ENCODE measurements around the gene SULF2. TPM values are rescaled to one million over a fixed set of nuclear protein-coding genes. Genes with fewer than 3 reads are reported as not detected.

Gene SULF2
- total RNA-seq, 3 donors from 2014 or later = 36.3 to 62.5 (median 58.0) TPM

- Histone ChIP-seq H3K4me3 (no peak overlapping the region), H3K27me3 (no peaks in the 10 kb centered on the region), H3K9me3 (no peaks in the 10 kb centered on the region), H3K27ac (no peak overlapping the region), H3K4me1 (no peaks in the 10 kb centered on the region), H3K36me3 (no peaks in the 10 kb centered on the region)
- TF ChIP-seq CTCF (IDR thresholded peaks at IDR 0.05) = no peak
- TF ChIP-seq POLR2A (IDR thresholded peaks at IDR 0.05) = no peak
- no peak for TF ChIP-seq POLR2AphosphoS5 (IDR thresholded peaks at IDR 0.05)
- intact Hi-C loops (cut with DNase I; ENCODE audit: low total_unique reads) = no loop called here
- DNase-seq (ENCODE audit: low spot score in 2 of 2) = no peak
These were observed 109.8 kb downstream of the SULF2 start for GRCh38 chr20:47675190-47676142.

GRCh38 chr20:47674686-47675085 lies 110.6 kb downstream of the SULF2 start:
- intact Hi-C loops (cut with DNase I; ENCODE audit: low total_unique reads) = no loop called here
- H3K27ac ChIP-seq = no peak overlapping the region
- no peak overlapping the region for H3K4me3 ChIP-seq
- no peaks in the 10 kb centered on the region for H3K4me1 ChIP-seq
- no peaks in the 10 kb centered on the region for H3K36me3 ChIP-seq
- TF ChIP-seq POLR2A (IDR thresholded peaks at IDR 0.05) (no peak), POLR2AphosphoS5 (IDR thresholded peaks at IDR 0.05) (no peak), CTCF (IDR thresholded peaks at IDR 0.05) (no peak)
- H3K27me3 ChIP-seq = no peaks in the 10 kb centered on the region
- H3K9me3 ChIP-seq = no peaks in the 10 kb centered on the region
- no peak for DNase-seq (ENCODE audit: low spot score in 2 of 2)

GRCh38 chr20:47674145-47674544 lies 111.1 kb downstream of the SULF2 start:
- intact Hi-C loops (cut with DNase I; ENCODE audit: low total_unique reads) = no loop called here
- Histone ChIP-seq H3K4me1 (no peaks in the 10 kb centered on the region), H3K36me3 (no peaks in the 10 kb centered on the region), H3K9me3 (no peaks in the 10 kb centered on the region), H3K27me3 (no peaks in the 10 kb centered on the region), H3K4me3 (no peak overlapping the region), H3K27ac (no peak overlapping the region)
- no peak for DNase-seq (ENCODE audit: low spot score in 2 of 2)
- TF ChIP-seq POLR2AphosphoS5 (IDR thresholded peaks at IDR 0.05) = no peak
- no peak for TF ChIP-seq POLR2A (IDR thresholded peaks at IDR 0.05)
- no peak for TF ChIP-seq CTCF (IDR thresholded peaks at IDR 0.05)

GRCh38 chr20:47673671-47673955 lies 111.7 kb downstream of the SULF2 start:
- intact Hi-C loops (cut with DNase I; ENCODE audit: low total_unique reads) = no loop called here
- no peaks in the 10 kb centered on the region for H3K36me3 ChIP-seq
- H3K4me3 ChIP-seq = no peak overlapping the region

More at GRCh38 chr20:47673671-47673955, 111.7 kb downstream of the SULF2 start:
- TF ChIP-seq POLR2A (IDR thresholded peaks at IDR 0.05) (no peak), POLR2AphosphoS5 (IDR thresholded peaks at IDR 0.05) (no peak), CTCF (IDR thresholded peaks at IDR 0.05) (no peak)
- no peak for DNase-seq (ENCODE audit: low spot score in 2 of 2)
- no peaks in the 10 kb centered on the region for H3K9me3 ChIP-seq
- no peaks in the 10 kb centered on the region for H3K27me3 ChIP-seq
- no peak overlapping the region for H3K27ac ChIP-seq
- H3K4me1 ChIP-seq = no peaks in the 10 kb centered on the region
